GM19099 (cell line): ENCODE measurements around the gene PNKP.

Experiments used
- POLR2A ChIP-seq: IDR thresholded peaks from 3 replicates; pipeline ENCODE4 v1.6.1; 2011; ENCODE audit warnings: low read depth; ENCODE audit not compliant: insufficient read length; ENCODE audit errors: extremely low read depth

The PNKP gene

GRCh38 chr19:49882643-49883042, 15.3 kb upstream of the PNKP start:
- TF ChIP-seq POLR2A = no peak

- no peak for TF ChIP-seq POLR2A
Measured at GRCh38 chr19:49881672-49882394, 14.5 kb upstream of the PNKP start.

GRCh38 chr19:49881186-49881585, 13.8 kb upstream of the PNKP start:
- no peak for TF ChIP-seq POLR2A

GRCh38 chr19:49880162-49880869, 12.9 kb upstream of the PNKP start:
- TF ChIP-seq POLR2A = no peak

- no peak for TF ChIP-seq POLR2A
Measured at GRCh38 chr19:49879243-49879963, 12.0 kb upstream of the PNKP start.

- TF ChIP-seq POLR2A = no peak
Measured at GRCh38 chr19:49878744-49879070, 11.3 kb upstream of the PNKP start.

GRCh38 chr19:49877879-49878743, 10.7 kb upstream of the PNKP start:
- peak; percentile 12 for TF ChIP-seq POLR2A

- peak; percentile 60 for TF ChIP-seq POLR2A
Measured at GRCh38 chr19:49877020-49877878, 9.9 kb upstream of the PNKP start, which contains the start of the genes AKT1S1 and TBC1D17. TSS of gene AKT1S1 (minus strand) at chr19:49877355. CDS start at chr19:49873295, 4,060 bp downstream. TSS of gene TBC1D17 (plus strand) at chr19:49877702. CDS start at chr19:49877724, 22 bp downstream.

GRCh38 chr19:49876422-49877019, 9.1 kb upstream of the PNKP start:
- TF ChIP-seq POLR2A = peak; percentile 58

- peak; percentile 54 for TF ChIP-seq POLR2A
Measured at GRCh38 chr19:49875857-49876421, 8.6 kb upstream of the PNKP start.

- TF ChIP-seq POLR2A = no peak
Measured at GRCh38 chr19:49875177-49875576, 7.8 kb upstream of the PNKP start.

GRCh38 chr19:49874503-49875157, 7.3 kb upstream of the PNKP start:
- TF ChIP-seq POLR2A = no peak

GRCh38 chr19:49873834-49874233, 6.5 kb upstream of the PNKP start:
- TF ChIP-seq POLR2A = no peak
